Endothelial cell of umbilical vein (primary cell): ENCODE data around the gene UFD1. TPM values are rescaled to one million over a fixed set of nuclear protein-coding genes. Genes with fewer than 3 reads are reported as not detected.

Experiments used
- BruUV-seq: library from RNA; stranded (reverse); fragments of 400-500 nt; replicated peaks from 2 replicates; lab custom pipeline; 2021; lab: Mats Ljungman, UMichigan
- CTCF ChIA-PET: fragments of 300-600, 350-600 bp; sonication (Branson Sonifier 250); formaldehyde crosslinking; loops from one replicate; lab custom pipeline; 2021; ENCODE audit warnings: antibody characterized with exemption, inconsistent platforms; lab: Charles Lee
- POLR2A ChIA-PET: fragments of 300-600, 350-600 bp; sonication (Branson Sonifier 250); formaldehyde crosslinking; loops from one replicate; lab custom pipeline; 2021; ENCODE audit warnings: antibody characterized with exemption, inconsistent platforms; lab: Charles Lee
- DNase-seq: peaks from one replicate; pipeline ENCODE4 v3.0.0-alpha.2; 2011; ENCODE audit warnings: low read depth, low spot score
- FAIRE-seq: peaks from 2 replicates; lab custom pipeline; 2011; peaks lifted over from hg19 to GRCh38; lab: Jason Lieb, UNC
- H2AFZ ChIP-seq: 2 replicates; pipeline ENCODE4 v1.6.0; 2012; ENCODE audit warnings: low read depth, low read length, control low read depth, inconsistent platforms
- H3K27ac ChIP-seq: 2 replicates; pipeline ENCODE4 v1.5.1; 2011; ENCODE audit warnings: low read depth, mild to moderate bottlenecking, control low read depth, low read length, moderate library complexity; ENCODE audit not compliant: insufficient read depth
- H3K27me3 ChIP-seq, 2 experiments: 2 replicates each; pipeline versions ENCODE4 v1.6.0 to v1.6.1; 2011; ENCODE audit warnings: low read length in 2 of 2, mixed read lengths in 1 of 2; ENCODE audit not compliant: control insufficient read depth in 2 of 2, insufficient read depth in 2 of 2
- H3K36me3 ChIP-seq, 2 experiments: 2 replicates in 1 of 2; 3 replicates in 1 of 2; pipeline ENCODE4 v1.5.1; 2011; ENCODE audit warnings: low read length in 2 of 2, mild to moderate bottlenecking in 1 of 2, moderate library complexity in 1 of 2; ENCODE audit not compliant: control insufficient read depth in 2 of 2, insufficient read depth in 2 of 2; ENCODE audit errors: extremely low read depth in 1 of 2
- H3K4me1 ChIP-seq: 3 replicates; pipeline ENCODE4 v1.5.1; 2011; ENCODE audit warnings: mild to moderate bottlenecking, low read length; ENCODE audit not compliant: control insufficient read depth, insufficient read depth; ENCODE audit errors: extremely low read depth
- H3K4me2 ChIP-seq: 2 replicates; pipeline ENCODE4 v1.6.1; 2011; ENCODE audit warnings: low read length, control low read depth, mixed read lengths; ENCODE audit not compliant: insufficient read depth
- H3K4me3 ChIP-seq, 3 experiments: fragments of 200-600 bp in 1 of 3; sonication (generic), shearing (Covaris generic) in 1 of 3; replicated peaks in 1 of 3; 2 replicates each; pipeline ENCODE4 v1.5.1; 2011 to 2016; ENCODE audit warnings: control low read depth in 3 of 3, low read length in 3 of 3, mild to moderate bottlenecking in 2 of 3, inconsistent platforms in 1 of 3, low read depth in 1 of 3, moderate library complexity in 1 of 3; ENCODE audit not compliant: insufficient read depth in 1 of 3
- H3K79me2 ChIP-seq: 2 replicates; pipeline ENCODE4 v1.6.0; 2012; ENCODE audit warnings: low read length, inconsistent platforms; ENCODE audit not compliant: control insufficient read depth, insufficient read depth
- H3K9ac ChIP-seq: replicated peaks from 2 replicates; pipeline ENCODE3; 2011; ENCODE audit warnings: low read length, control low read depth; ENCODE audit not compliant: insufficient read depth; ENCODE audit errors: extremely low read depth
- H3K9me1 ChIP-seq: replicated peaks from 3 replicates; pipeline ENCODE4 v1.6.0; 2011; ENCODE audit warnings: mild to moderate bottlenecking, low read length; ENCODE audit not compliant: control insufficient read depth, insufficient read depth; ENCODE audit errors: extremely low read depth
- H3K9me3 ChIP-seq: replicated peaks from 2 replicates; pipeline ENCODE4 v1.5.1; 2012; ENCODE audit warnings: low read length, inconsistent platforms; ENCODE audit not compliant: control insufficient read depth, insufficient read depth
- H4K20me1 ChIP-seq: replicated peaks from 2 replicates; pipeline ENCODE3; 2011; ENCODE audit warnings: mild to moderate bottlenecking, low read length; ENCODE audit not compliant: control insufficient read depth, insufficient read depth; ENCODE audit errors: extremely low read depth
- EZH2 ChIP-seq: IDR thresholded peaks from 2 replicates; pipeline ENCODE4 v1.6.1; 2012; ENCODE audit warnings: borderline replicate concordance, low read depth, mild to moderate bottlenecking, moderate library complexity, low read length, inconsistent platforms; ENCODE audit not compliant: severe bottlenecking
- FOS ChIP-seq: IDR thresholded peaks from 2 replicates; pipeline ENCODE4 v1.6.1; 2011; ENCODE audit warnings: mild to moderate bottlenecking, low read length, moderate library complexity, borderline replicate concordance; ENCODE audit not compliant: insufficient read depth
- GATA2 ChIP-seq: IDR thresholded peaks from 2 replicates; pipeline ENCODE4 v1.7.0; 2011; ENCODE audit warnings: low read depth, mild to moderate bottlenecking, moderate library complexity, mixed read lengths, low read length; ENCODE audit not compliant: insufficient read length, insufficient read depth
- JUN ChIP-seq: IDR thresholded peaks from 2 replicates; pipeline ENCODE4 v1.6.1; 2011; ENCODE audit warnings: borderline replicate concordance, low read depth; ENCODE audit not compliant: insufficient read length, insufficient read depth
- MAX ChIP-seq: IDR thresholded peaks from 2 replicates; pipeline ENCODE4 v1.6.1; 2011; ENCODE audit not compliant: insufficient read depth, insufficient read length
- MYC ChIP-seq: IDR thresholded peaks from one replicate; pipeline ENCODE4 v1.6.1; 2011; ENCODE audit warnings: mild to moderate bottlenecking, low read depth, low read length
- POLR2A ChIP-seq: IDR thresholded peaks from 2 replicates; pipeline ENCODE4 v1.6.1; 2012; ENCODE audit warnings: low read depth, mild to moderate bottlenecking, control low read depth, low read length
- POLR2AphosphoS5 ChIP-seq: IDR thresholded peaks from 2 replicates; pipeline ENCODE4 v1.6.1; 2012; ENCODE audit warnings: low read depth, mild to moderate bottlenecking, control low read depth, low read length, moderate library complexity; ENCODE audit not compliant: insufficient read depth
- dilution Hi-C: fragments of 300-500 bp; cut with MboI; formaldehyde crosslinking; loops from one replicate; pipeline ENCODE4 v1.15.0; 2019; ENCODE audit warnings: low sequenced_read_pairs; ENCODE audit not compliant: extremely low pct_ligation_motif_present
- intact Hi-C: fragments of 100-400 bp; cut with micrococcal nuclease; formaldehyde crosslinking; loops from one replicate; pipeline ENCODE4 v1.10.0; 2022
- polyA plus RNA-seq, 4 experiments: library from polyadenylated mRNA; depleted of rRNA in 3 of 4; stranded (reverse) in 3 of 4; unstranded in 1 of 4; fragments of >200 nt; gene quantifications; 2 replicates each; pipeline versions ENCODE4 v1.2.1 to v1.2.3, GENCODE V29; 2011 to 2012; ENCODE audit warnings: missing spikeins in 1 of 4
- total RNA-seq: library from RNA; stranded (reverse); gene quantifications from 2 replicates; pipeline ENCODE4 v1.2.3, GENCODE V29; 2021
- TF ChIP-seq, protein P1 (sequence below), 2 donors: IDR thresholded peaks; 1 replicate in 1 of 2; 2 replicates in 1 of 2; pipeline ENCODE4 v1.5.1; 2011; ENCODE audit warnings: low read length in 2 of 2, mild to moderate bottlenecking in 2 of 2, moderate library complexity in 2 of 2, control low read depth in 1 of 2, inconsistent platforms in 1 of 2, low read depth in 1 of 2; ENCODE audit not compliant: insufficient read depth in 1 of 2; ENCODE audit errors: extremely low read depth in 1 of 2

Gene UFD1
- total and polyA plus RNA-seq, 2 donors (not counting 3 experiments of a cell fraction or from before 2014, with no cell fraction given) = 127 to 228 TPM

DNA sequence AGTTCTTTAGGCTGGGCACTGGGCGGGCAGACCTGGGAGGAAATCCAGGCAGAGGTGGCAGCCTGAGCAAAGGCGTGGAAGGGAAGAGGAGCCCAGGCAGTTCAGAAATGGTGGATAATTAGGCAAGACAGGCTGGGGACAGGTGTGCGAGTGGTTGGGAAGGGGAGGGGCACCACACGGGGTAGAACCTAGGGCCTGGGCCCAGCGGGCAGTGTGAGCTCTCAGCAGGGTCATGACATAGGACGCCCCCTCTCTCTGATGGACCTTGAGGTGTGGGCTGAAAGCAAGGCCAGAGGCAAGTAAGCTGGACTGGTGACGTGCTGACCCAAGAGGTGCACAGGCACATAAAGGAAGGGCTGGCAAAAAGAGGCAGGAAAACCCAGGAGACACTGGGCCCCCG, 6.8 kb downstream of the UFD1 start:
- Histone ChIP-seq H3K9ac (no peak overlapping the region), H3K4me3 (no peak overlapping the region), H3K9me1 (no peaks in the 10 kb centered on the region), H4K20me1 (peaks cover 2% of the 10 kb centered on the region), H3K79me2 (peaks cover 39% of the 10 kb centered on the region), H3K27me3 (no peaks in the 10 kb centered on the region), H3K9me3 (no peaks in the 10 kb centered on the region), H3K27ac (no peak overlapping the region), H3K4me2 (no peak overlapping the region), H2AFZ (no peak overlapping the region), H3K36me3 (peaks cover 46 to 60% of the 10 kb centered on the region in 2 experiments), H3K4me1 (peaks cover 1% of the 10 kb centered on the region)
- ChIA-PET POLR2A (no interaction called here), CTCF (interaction anchor here (4.9 kb wide), 1 partner anchor 157 kb away, joined by 38 read pairs; no protein-coding TSS in a partner anchor)
- no peak for FAIRE-seq
- no peak for DNase-seq
- BruUV-seq = no TSS peak
- intact Hi-C loops (loop anchor here (10.0 kb wide), 1 partner anchor 243 kb away; the partner anchor contains the start of gene SEPTIN5), dilution Hi-C loops (no loop called here)
- TF ChIP-seq FOS (no peak), EZH2 (no peak), POLR2AphosphoS5 (no peak), MYC (no peak), POLR2A (no peak), MAX (no peak), JUN (no peak), GATA2 (no peak)
- TF ChIP-seq, protein P1, sequence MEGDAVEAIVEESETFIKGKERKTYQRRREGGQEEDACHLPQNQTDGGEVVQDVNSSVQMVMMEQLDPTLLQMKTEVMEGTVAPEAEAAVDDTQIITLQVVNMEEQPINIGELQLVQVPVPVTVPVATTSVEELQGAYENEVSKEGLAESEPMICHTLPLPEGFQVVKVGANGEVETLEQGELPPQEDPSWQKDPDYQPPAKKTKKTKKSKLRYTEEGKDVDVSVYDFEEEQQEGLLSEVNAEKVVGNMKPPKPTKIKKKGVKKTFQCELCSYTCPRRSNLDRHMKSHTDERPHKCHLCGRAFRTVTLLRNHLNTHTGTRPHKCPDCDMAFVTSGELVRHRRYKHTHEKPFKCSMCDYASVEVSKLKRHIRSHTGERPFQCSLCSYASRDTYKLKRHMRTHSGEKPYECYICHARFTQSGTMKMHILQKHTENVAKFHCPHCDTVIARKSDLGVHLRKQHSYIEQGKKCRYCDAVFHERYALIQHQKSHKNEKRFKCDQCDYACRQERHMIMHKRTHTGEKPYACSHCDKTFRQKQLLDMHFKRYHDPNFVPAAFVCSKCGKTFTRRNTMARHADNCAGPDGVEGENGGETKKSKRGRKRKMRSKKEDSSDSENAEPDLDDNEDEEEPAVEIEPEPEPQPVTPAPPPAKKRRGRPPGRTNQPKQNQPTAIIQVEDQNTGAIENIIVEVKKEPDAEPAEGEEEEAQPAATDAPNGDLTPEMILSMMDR (IDR thresholded peaks at IDR 0.05; ENCODE audit: extremely low read depth in 1 of 2, insufficient read depth in 1 of 2, low read depth in 1 of 2, low read length in 2 of 2) = no peak
